K562 (cell line): Measurements from ENCODE around the gene KLHDC10. TPM values are rescaled to one million over a fixed set of nuclear protein-coding genes. Genes with fewer than 3 reads are reported as not detected.

Experiments used
- BCOR ChIP-seq: fragments of 450-650 bp; IDR thresholded peaks from 2 replicates; pipeline ENCODE4 v1.6.1; 2016
- CBX2 ChIP-seq: fragments of 200-600 bp; sonication (generic); IDR thresholded peaks from one replicate; pipeline ENCODE4 v1.6.1; 2012; ENCODE audit warnings: mild to moderate bottlenecking, low read length, inconsistent platforms; ENCODE audit not compliant: insufficient read depth, poor library complexity, severe bottlenecking
- FOS ChIP-seq: IDR thresholded peaks from 3 replicates; pipeline ENCODE4 v1.6.1; 2011; ENCODE audit not compliant: insufficient read length; ENCODE audit errors: extremely low read depth
- FOXP4 ChIP-seq: sonication (generic); formaldehyde crosslinking; IDR thresholded peaks from 2 replicates; pipeline ENCODE4 v1.8.0; 2022; ENCODE audit warnings: mild to moderate bottlenecking, missing genetic modification reagents, borderline replicate concordance
- OTX1 ChIP-seq: fragments of 450-650 bp; formaldehyde crosslinking; IDR thresholded peaks from 2 replicates; pipeline ENCODE4 v1.4.0; 2022; ENCODE audit warnings: mild to moderate bottlenecking
- PCBP1 ChIP-seq: fragments of 200-400 bp; formaldehyde crosslinking; IDR thresholded peaks from 2 replicates; pipeline ENCODE4 v1.6.1; 2018; ENCODE audit warnings: mild to moderate bottlenecking, low read depth, low read length; ENCODE audit not compliant: poor library complexity, severe bottlenecking
- TEAD1 ChIP-seq, 2 experiments: fragments of 450-650 bp in 1 of 2; sonication (generic) in 1 of 2; formaldehyde crosslinking; IDR thresholded peaks; 2 replicates each; pipeline versions ENCODE4 v1.4.0 to v1.8.0; 2020 to 2022; ENCODE audit warnings: mild to moderate bottlenecking in 2 of 2, missing genetic modification reagents in 1 of 2
- TFAP4 ChIP-seq: sonication (generic); formaldehyde crosslinking; IDR thresholded peaks from 2 replicates; pipeline ENCODE4 v1.8.0; 2022; ENCODE audit warnings: missing genetic modification reagents, mild to moderate bottlenecking, moderate library complexity, borderline replicate concordance
- TGIF2 ChIP-seq: sonication (generic); formaldehyde crosslinking; IDR thresholded peaks from 2 replicates; pipeline ENCODE4 v1.8.1; 2022; ENCODE audit warnings: mild to moderate bottlenecking, missing genetic modification reagents, moderate library complexity
- UBTF ChIP-seq, 2 experiments: IDR thresholded peaks; 2 replicates each; pipeline ENCODE4 v1.6.1; 2012; ENCODE audit warnings: improper control_type of control experiment in 2 of 2, low read depth in 2 of 2, low read length in 2 of 2, borderline replicate concordance in 1 of 2
- ZBTB11 ChIP-seq, 3 experiments: fragments of 200-800 bp in 1 of 3; fragments of 250-450 bp in 1 of 3; fragments of 450-650 bp in 1 of 3; sonication (Bioruptor Pico) in 1 of 3; sonication (Bioruptor generic) in 1 of 3; formaldehyde crosslinking in 1 of 3; IDR thresholded peaks; 2 replicates each; pipeline versions ENCODE4 v1.6.1 to v1.8.0; 2016 to 2022; ENCODE audit warnings: mild to moderate bottlenecking in 2 of 3, missing genetic modification characterization in 2 of 3, missing compliant biosample characterization in 1 of 3, moderate library complexity in 1 of 3
- ZBTB5 ChIP-seq: fragments of 450-650 bp; IDR thresholded peaks from 2 replicates; pipeline ENCODE4 v1.6.1; 2017; ENCODE audit warnings: antibody characterized with exemption
- ZNF174 ChIP-seq: fragments of 250-450 bp; sonication (Bioruptor Pico); IDR thresholded peaks from 2 replicates; pipeline ENCODE4 v1.4.0; 2020; ENCODE audit warnings: mild to moderate bottlenecking
- polyA plus RNA-seq, 8 experiments: library from polyadenylated mRNA; depleted of rRNA in 4 of 8; stranded (reverse) in 5 of 8; unstranded in 3 of 8; fragments of >200 nt; fragmentation: Nextera tagmentation in 2 of 8; fragmentation: Illumina TruSeq in 1 of 8; extraction: Ambion mirVana in 2 of 8; extraction: Trizol in 1 of 8; gene quantifications; 2 replicates each; pipeline versions ENCODE4 v1.2.1 to v1.2.3, GENCODE V29; 2011 to 2014; ENCODE audit warnings: inconsistent platforms in 1 of 8, missing spikeins in 1 of 8
- total RNA-seq, 7 experiments: library from RNA; depleted of rRNA in 6 of 7; stranded (reverse); fragments of >200 nt in 6 of 7; fragmentation: Illumina TruSeq in 2 of 7; extraction: Trizol in 2 of 7; gene quantifications; 2 replicates each; pipeline versions ENCODE4 v1.2.1 to v1.2.3, GENCODE V29; 2011 to 2021; ENCODE audit warnings: low replicate concordance in 1 of 7

KLHDC10 gene
- total and polyA plus RNA-seq, 9 of the 15 experiments (the other 6 are each of a cell fraction or from before 2014, with no cell fraction given) = 9.8 to 80.5 (median 31.4) TPM

- TF ChIP-seq ZBTB11 (CRISPR knock-in tag; IDR thresholded peaks at IDR 0.05) (no peak), FOXP4 (CRISPR knock-in tag) (no peak), BCOR (peak; percentile 67), CBX2 (no peak), TEAD1 (CRISPR knock-in tag; IDR thresholded peaks at IDR 0.05) (0 out of 4 replicates have a peak, but pooled peaks of 1 of the 2 experiments have one; percentile 39), ZNF174 (CRISPR knock-in tag) (no peak), ZBTB5 (peak; percentile 47; the same call in 1 of the 2 replicates), OTX1 (no peak), UBTF (IDR thresholded peaks at IDR 0.05; ENCODE audit: borderline replicate concordance in 1 of 2, low read depth in 2 of 2, low read length in 2 of 2) (peak in 1 of 2 experiments; percentile 40; a peak in 1 of 4 replicates), TGIF2 (CRISPR knock-in tag) (no peak), TFAP4 (CRISPR knock-in tag) (peak; percentile 22; the same call in 1 of the 2 replicates), FOS (no peak), PCBP1 (no peak)
Observed at GRCh38 chr7:130131964-130132875, 61.9 kb downstream of the KLHDC10 start (continued).
